Activated effector memory CD4-positive, alpha-beta T cell treated with Interleukin-2 at 50 U/mL for 16 hours (primary cell): ENCODE results near the gene NBEAL2.
A peak's percentile ranks its signal among the peaks of the same experiment; 100 is the strongest.

ENCODE experiments used
- DNase-seq: peaks from one replicate; pipeline ENCODE4 v3.0.0-alpha.2; 2020

Gene NBEAL2

DNA sequence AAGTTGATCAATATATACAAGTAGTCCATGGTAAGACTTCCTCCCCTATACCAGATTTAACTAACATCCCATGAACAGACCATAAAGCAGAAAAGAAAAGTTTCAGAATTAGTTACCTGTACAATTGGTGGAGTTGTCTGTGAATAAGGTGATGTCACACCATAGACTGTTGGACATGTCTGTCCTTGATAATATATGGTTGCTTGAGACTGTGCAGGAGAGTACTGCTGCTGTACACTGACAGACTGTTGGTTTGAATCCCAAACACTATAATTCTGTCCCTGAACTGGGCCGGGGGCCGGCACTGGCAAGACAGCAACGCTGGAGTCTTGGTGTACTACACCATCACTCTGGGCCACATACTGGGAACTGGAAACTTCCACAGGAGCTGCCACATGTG is 77.2 kb downstream of the NBEAL2 start:
- DNase-seq = no peak

GRCh38 chr3:47057212-47057671 is 77.8 kb downstream of the NBEAL2 start:
- peak; percentile 30 for DNase-seq
